AML-193 (cell line): ENCODE data around the gene ARID1B.
A peak's percentile ranks its signal among the peaks of the same experiment; 100 is the strongest.

Experiments used
- DNase-seq, 2 experiments: peaks; one replicate each; lab custom pipeline; 2025; lab: John Stamatoyannopoulos, UW

The ARID1B gene

DNA sequence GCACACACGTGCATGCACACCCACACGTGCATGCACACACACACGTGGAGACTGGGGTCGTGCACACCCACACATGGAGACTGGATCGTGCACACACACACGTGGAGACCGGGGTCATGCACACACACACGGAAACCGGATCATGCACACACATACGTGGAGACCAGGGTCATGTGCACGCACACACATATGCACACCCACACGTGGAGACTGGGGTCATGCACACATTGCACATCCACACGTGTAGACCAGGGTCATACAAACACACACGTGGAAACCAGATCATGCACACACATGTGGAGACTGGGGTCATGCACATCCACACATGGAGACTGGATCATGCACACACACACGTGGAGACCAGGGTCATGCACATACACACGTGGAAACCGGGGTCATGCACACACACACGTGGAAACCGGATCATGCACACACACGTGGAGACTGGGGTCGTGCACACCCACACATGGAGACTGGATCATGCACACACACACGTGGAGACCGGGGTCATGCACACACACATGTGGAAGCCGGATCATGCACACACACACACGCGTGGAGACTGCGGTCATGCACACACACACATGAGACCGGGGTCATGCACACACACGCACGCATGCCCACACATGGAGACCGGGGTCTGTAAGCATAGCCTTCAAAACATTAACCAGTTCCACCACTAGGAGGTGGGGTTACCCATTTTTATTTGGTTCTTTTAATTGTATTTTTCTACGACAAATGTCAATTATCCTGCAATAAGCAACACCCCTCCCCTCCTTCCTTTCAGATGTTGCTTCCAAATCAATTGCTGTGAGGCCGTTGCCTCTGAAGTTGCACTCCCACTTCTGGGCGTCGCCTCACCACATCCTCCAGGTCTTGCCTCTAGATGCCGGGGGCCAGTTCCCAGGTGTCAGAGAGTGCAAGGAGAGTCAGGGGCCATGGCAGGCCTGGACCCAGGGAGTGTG, 450.3 kb downstream of the ARID1B start:
- DNase-seq = peak; percentile 5 to 17

- DNase-seq = no peak
Measured at GRCh38 chr6:157228426-157229131, 451.4 kb downstream of the ARID1B start.

- DNase-seq = no peak
Measured at GRCh38 chr6:157229132-157229618, 452.0 kb downstream of the ARID1B start.

GRCh38 chr6:157229713-157230112, 452.5 kb downstream of the ARID1B start:
- DNase-seq = no peak

GRCh38 chr6:157230910-157231309, 453.7 kb downstream of the ARID1B start:
- DNase-seq = no peak

DNA sequence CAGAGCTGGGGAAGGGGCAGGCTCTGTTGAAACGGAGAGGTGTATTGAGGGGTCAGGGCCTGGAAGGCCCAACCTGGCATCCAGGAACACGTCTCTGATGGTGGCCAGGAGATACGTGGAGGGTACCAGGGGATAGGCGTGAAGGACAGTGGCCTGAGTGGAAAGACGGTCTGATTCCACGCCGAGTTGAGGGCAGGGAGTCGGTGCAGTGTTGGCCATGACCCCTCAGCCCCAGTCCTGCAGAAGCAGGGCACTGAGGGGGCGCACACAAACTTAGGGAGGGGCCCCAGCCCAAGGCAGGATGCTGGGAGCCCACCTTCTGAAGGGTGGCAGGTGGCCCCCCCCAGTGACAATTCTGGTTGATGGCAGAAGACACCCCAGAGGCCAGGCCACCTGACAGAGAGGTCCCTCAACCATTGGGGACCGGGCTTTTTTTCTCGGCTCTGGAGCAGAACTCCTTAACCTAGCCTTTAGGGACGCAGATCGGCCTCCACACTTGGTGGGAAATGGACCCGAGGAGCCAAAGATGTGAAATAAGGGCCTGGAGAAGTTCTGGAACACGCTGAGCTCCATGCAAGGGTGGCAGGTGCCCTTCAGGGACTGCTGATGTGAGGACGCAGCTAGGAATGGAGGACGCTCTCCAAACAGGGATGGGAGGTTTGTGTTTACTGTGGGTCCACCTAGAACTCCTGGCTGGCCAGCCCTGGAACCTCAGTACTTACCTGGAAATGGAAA, 455.1 kb downstream of the ARID1B start:
- DNase-seq = no peak

GRCh38 chr6:157233156-157233555, 456.0 kb downstream of the ARID1B start:
- DNase-seq = no peak

DNA sequence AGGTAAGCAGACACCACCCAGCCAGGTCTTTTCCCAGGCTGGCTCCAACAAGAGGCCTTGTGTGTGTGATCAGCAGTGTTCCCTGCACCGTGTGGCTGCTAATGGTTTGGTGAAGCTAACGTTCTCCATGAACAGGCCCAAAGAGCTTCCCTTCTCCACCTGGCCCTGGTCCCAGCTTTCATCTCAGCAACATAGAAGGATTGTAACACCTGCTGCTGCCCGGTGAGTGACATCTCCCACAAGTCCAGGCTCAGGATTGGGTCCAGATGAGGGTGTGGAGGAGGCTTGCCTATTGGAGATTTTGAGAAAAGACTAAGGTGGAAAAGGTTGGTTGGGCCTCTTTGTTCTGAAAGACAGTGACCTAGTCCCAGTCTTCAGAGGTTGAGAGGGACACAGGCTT, 456.5 kb downstream of the ARID1B start:
- DNase-seq = no peak

DNA sequence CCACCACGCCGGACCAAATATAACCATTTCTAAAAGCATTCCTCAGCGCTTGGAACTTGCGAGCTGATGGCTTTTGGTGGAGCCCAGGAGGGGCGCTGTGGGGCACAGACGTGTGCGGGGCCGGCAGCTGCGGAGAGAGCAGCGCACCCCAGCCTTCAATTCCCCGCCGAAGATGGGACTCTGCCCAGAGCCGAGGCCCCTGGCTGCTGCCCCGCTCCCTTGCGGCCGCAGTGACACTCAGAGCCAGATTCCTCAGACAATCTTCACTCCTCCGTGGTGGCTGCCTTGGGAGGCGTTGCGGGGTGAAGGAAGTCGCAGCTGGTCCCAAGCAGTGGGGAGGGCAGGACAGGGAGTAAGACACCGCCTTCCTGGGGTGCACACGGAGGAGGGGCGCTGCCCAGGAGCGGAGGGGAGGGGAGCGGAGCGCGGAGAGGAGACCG, 458.4 kb downstream of the ARID1B start:
- no peak for DNase-seq

- no peak for DNase-seq
Measured at GRCh38 chr6:157236040-157236725, 459.0 kb downstream of the ARID1B start.

DNA sequence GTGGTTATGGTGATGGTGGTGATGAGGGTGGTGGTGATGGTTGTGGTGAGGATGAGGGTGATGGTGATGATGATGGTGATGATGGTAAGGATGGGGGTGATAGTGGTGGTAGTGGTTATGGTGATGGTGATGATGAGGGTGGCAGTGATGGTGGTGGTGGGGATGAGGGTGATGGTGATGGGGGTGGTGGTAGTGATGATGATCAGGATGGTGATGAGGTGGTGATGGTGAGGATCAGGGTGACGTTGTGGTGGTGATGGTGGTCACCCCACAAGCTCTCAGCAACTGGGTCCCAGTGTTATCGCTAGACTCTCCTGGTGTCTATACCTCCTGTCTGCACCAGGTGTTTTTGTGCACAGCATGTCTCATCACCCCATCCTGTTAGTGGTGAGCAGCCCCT, 461.2 kb downstream of the ARID1B start:
- DNase-seq = no peak

DNA sequence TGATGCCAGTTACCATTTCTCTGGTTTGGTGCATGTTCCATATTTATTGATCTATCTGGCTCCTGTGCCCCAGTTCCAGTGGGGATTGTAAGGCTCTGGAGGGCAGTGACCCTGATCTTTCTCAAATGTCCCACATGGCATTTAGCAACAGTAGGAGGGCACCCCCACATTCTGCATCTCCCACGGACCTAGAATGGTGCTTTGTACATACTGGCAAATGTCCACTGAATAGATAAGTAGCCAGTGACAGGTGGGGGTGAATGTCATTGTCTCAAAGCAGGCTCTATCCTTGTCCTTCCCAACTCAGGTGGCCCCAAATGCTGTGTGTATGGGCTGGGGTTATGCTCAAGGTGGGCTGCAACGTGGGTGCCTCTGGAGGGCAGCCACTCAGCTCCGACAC, 462.0 kb downstream of the ARID1B start:
- DNase-seq = no peak

- no peak for DNase-seq
Measured at GRCh38 chr6:157239671-157240058, 462.5 kb downstream of the ARID1B start.

- no peak for DNase-seq
Measured at GRCh38 chr6:157240059-157240959, 463.1 kb downstream of the ARID1B start.

DNA sequence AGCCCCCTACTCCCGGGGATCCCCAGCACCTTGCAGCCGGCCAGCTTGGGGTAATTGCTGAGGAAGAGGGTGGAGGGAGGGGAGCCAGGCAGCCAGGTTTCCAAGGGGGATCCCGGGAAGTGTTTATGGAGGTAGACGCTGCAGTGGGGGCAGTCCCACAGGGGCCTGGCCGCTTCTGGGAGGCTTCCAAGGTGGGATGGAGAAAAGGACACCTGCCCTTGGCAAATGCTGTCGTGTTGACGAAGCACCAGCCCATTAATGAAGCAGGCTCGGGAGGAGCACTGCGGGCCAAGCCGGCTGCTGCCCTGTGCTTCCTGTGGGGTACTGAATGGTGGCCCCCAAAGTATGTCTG, 463.8 kb downstream of the ARID1B start:
- no peak for DNase-seq

DNA sequence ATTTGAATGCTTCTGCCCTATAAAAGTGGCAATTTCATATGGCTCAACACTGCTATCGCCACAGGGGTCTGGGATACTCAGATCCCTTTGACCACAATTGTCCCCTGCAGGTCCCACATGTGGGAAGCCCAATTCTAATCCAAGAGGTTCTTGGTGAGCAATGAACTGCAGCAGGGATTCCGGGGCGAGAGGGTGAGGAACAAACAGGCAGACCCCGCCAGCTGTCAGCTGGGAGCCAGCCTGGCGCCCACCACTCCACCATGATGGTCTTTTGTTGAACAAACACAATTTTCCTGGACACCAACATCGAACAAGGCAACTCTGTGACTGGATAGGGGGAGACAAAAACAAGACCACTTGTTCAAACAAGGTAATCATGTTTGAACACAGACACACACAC, 465.6 kb downstream of the ARID1B start:
- DNase-seq = no peak

GRCh38 chr6:157244175-157244574, 467.0 kb downstream of the ARID1B start:
- no peak for DNase-seq

DNA sequence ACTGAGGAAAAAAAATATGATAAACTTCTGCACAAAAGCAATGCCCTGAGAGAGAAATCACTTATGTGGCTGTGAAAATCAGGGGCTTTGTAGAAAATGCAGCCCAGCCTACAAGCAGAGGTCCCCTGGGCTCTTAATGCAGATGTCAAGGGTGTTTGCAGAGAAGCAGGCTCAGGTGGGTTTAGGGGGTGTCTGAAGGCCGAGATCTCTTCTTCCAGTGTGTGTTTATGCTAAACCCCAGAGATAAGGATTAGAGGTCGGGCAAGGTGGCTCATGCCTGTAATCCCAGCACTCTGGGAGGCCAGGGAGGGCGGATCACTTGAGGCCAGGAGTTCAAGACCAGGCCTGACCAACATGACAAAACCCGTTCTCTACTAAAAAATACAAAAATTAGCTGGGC, 467.6 kb downstream of the ARID1B start:
- DNase-seq = no peak

DNA sequence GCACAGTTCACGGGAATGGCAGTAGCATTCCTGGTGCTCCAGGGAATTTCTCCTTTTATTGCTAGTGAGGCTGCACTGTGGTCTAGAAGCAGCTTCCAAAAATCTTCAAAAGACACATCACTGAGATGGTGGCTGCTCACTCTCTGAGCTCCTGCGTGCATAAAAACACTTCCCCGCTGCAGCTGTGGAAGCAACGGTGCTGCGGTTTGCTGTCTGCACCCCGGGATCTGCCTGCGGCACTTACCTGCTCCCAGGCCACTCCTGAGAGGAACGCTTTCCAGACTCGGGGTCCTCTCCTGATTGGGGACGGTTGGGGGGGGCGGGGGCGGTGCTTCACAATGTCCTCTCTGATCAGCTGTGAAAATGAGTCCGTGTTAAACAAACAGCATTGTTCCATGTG, 468.3 kb downstream of the ARID1B start:
- no peak for DNase-seq

DNA sequence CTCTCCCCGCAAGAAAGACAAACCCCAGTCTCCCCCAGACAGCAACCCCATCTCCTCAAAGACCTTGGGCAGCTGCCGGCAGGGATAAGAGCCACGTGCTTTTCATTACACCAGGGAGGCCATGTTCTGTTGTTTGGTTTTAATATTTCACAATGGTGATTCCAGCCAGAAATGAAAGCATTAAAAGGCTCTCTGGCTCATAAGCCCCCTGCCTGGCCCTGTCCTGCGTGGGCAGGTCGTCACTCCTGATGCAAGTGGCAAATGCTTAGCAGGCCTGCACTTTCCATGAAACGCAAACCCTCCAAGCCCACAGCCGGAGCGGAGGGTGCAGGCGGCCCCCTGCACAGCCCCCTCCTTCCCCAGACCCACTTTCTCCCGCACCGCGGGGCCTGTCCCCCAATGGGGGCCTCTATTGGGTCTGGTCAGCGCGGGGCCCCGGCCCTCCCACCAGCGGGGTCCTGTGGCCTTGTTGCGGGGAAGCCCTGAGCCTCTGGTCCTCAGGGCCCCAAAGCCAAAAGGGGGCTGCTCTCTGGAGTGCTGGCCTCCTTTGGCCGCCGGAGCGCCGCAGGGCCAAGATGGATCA, 469.0 kb downstream of the ARID1B start:
- DNase-seq = no peak
